Muscle of arm (tissue), 12 donors: ENCODE measurements around the gene POLRMT. TPM values are rescaled to one million over a fixed set of nuclear protein-coding genes. Genes with fewer than 3 reads are reported as not detected.
"Not testable (repeated sequence)": the region's sequence is repeated elsewhere in the genome, so short reads cannot be mapped to it uniquely, and the experiment has no call there.

Experiments
- DNase-seq: peaks from one replicate; pipeline ENCODE4 v3.0.0-alpha.2; 2013
- polyA plus RNA-seq, 12 donors: library from polyadenylated mRNA; unstranded; fragments of 120-200 nt; gene quantifications; one replicate each; pipeline ENCODE4 v1.2.1, GENCODE V29; 2013; ENCODE audit not compliant: insufficient read length in 12 of 12

Gene POLRMT
- polyA plus RNA-seq, 12 donors: 23.7 to 58.0 (median 29.2) TPM; not detected in 1

DNA sequence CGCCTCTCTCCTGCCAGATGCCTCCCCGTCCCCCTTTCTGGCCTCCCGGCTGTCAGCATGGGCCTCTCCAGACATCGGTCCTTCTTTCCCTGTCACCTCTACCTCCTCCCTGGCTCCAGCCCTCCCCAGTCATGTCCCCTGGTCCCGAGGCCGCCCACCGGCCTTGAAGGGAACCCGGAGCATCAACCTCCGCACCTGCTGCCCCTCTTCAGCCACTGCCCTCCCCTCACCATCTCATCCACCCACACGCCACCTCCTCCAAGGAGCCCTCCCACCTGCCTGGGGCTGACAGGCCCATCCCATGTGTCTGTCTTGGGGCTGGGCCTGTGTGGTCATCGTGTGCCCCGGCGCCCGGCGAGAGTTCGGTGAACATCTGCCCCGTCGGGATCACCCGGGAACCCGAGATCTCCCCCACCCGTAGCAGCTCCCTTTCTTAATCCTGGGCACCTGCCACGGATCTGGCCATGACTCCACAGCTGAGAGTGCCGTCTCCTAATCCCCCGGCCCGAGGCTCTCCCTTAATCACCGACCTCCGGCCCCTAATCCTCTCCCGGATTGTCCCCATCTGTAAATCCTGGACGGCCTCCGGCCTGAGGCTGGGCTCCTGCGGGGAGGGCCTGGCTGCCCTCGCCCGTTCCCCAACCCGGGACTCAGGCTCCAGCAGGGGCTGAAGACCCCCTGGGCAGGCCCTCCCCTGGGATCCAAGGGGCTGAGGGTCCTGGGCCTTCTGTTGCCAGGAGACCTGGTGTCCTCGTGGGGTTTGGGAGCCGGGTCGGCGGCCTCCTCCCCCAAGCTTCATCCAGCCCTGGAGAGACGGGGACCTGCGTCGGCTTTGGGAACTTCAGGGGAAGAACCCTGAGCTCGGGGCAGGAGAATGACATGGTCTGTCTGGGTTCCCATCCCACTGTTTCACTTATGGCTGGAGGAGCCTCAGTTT is 37.7 kb downstream of the POLRMT start:
- DNase-seq: no peak

DNA sequence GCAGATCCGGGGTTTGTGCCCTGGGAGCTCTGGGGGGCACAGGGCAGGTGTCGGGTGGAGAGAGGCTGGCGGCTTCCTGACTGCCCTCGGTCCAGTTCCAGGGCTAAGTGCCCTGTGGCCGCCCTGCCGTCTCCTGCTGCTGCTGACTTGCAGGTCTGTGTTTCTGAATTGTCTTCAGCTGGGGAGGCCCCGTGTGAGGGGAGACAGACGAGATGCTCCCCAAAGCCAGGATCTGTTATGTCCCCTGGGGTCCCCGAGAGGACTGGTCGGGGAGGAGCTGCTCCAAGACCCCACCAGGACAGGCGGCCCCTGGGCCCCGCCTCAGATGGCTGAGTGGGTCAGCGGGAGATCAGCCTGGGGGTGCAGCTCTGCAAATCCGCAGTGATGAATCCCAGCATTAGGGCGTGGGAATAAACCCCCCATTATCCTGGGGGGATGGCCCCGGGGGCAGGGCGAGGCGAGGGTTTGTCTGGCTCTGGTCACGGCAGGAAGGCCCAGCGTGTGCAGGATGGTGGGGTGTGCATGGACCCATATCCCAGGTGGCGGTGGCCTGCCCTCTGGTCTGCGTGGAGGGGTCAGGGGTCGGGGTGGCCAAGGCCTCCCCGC is 39.0 kb downstream of the POLRMT start:
- DNase-seq: no peak

DNA sequence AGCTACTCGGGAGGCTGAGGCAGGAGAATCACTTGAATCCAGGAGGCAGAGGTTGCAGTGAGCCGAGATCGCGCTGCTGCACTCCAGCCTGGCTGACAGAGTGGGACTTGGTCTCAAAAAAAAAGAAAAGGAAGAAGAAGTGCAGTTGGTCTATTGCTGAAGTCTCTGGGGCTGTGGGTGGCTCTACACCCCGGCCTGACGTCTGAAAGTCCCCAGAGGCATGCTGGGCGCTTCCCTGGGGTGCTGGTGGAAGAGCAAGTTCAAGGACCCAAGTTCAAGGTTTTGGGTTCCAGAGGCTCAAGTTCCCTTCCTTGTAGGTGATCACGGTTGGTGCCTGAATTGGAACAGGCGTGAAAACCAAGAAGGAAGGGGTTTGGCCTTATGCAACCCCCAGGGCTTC is 39.8 kb downstream of the POLRMT start:
- DNase-seq: no peak

DNA sequence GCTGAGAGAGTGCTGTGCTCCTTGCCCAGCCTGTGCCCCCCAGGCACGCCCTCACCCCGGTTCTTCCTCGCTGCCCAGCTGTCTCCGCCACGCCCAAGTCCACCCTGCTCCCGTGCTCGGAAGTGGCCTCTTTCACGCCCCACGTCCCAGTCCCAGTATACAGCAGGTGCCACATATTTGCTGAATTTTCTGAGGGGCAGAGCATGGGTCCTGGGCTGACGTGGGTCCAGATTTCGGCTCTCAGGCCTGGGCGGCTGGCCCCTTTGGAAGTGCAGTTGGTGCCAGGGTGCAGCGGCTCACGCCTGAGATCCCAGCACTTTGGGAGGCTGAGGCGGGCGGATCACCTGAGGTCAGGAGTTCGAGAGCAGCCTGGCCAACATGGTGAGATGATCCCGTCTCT is 40.3 kb downstream of the POLRMT start:
- no peak for DNase-seq

DNA sequence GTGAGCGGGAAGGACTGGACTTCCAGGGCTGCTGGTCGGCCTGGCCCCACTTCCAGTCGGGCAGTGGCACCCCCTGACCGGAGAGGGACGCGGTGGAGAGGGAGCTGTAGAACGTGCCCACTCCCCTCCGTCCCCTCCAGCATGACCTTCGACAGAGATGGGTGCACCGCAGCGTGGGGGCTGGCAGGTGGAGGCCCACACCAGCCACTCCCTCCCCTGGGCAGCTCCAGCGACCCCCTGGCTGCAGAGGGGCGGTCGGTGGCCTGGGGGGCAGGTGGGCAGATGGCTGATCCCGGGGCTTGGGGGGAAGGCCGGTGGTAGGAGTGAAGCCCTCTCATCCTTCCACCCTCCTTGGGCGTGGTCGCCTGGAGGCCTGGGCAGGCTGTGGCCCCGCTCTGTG is 41.2 kb downstream of the POLRMT start:
- no peak for DNase-seq

DNA sequence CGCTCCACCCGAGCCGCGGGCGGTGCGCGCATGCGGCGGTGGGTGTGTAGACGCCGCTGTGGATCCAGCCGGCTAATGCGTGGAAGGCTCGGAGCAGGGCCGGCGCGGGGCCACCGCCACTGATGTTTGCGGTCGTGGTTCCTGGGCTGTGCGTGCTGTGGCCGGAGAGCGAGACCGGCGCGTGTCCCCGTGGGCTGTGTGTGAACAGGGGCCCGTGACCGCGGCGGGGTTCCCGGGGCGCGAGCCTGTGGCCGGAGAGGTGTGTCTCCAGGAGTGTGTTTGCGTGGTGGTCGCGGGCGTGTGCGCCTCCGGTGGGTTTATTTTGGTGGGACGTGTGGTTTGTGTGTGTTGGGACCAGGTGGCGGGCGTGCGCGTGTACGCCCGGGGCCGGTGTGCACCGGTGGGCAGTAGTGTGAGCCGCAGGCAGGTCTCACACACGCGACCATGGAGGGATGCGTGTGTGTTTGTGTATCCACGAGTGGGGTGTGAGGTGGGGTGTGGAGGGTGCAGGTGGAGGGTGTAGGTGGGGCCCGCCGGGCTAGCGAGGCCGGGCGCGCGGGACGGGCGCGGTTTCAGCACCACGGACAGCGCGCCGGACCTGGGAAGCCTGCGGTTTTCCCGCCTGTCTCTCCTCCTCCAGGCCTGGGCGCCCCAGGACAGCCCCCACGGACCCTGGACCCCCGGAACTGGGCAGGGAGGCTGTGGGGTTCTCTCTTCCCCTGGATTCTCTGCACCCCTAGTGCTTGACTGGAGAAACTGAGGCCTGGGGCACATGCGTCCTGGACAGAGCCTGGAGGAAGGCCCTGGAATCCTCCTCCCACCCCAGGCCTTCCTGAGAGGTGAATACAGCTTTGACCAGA is 42.0 kb downstream of the POLRMT start:
- DNase-seq: peak; percentile 41

DNA sequence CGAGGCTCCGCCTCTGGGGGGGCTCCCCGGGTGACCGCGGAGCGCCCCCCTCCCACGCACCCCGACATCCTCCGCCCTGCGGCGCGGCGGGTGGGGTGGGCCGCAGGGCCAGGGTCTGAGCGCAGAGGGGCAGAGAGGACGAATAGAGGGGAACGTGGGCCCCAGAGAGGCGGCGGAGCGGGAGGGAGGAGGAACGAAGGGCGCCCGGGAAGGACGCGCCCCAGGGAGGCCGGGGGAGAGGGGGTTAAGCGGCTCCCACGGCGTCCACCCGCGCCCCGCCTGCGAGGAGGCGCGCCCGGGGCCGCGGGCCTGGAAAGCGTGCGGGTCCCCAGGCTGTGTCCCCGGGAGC is 42.6 kb downstream of the POLRMT start:
- no peak for DNase-seq

DNA sequence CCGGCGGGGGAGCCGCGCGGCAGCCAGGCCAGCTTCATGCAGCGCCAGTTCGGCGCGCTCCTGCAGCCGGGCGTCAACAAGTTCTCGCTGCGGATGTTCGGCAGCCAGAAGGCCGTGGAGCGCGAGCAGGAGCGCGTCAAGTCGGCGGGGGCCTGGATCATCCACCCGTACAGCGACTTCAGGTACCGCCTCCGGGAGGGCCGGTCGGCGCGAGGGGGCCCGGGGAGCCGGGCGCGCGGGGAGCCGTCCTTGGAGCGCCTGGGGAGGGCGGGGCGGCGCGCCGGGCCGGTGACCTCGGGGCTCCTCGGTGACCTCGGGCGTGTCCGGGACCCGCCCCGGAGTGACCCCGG is 43.0 kb downstream of the POLRMT start:
- DNase-seq: no peak

DNA sequence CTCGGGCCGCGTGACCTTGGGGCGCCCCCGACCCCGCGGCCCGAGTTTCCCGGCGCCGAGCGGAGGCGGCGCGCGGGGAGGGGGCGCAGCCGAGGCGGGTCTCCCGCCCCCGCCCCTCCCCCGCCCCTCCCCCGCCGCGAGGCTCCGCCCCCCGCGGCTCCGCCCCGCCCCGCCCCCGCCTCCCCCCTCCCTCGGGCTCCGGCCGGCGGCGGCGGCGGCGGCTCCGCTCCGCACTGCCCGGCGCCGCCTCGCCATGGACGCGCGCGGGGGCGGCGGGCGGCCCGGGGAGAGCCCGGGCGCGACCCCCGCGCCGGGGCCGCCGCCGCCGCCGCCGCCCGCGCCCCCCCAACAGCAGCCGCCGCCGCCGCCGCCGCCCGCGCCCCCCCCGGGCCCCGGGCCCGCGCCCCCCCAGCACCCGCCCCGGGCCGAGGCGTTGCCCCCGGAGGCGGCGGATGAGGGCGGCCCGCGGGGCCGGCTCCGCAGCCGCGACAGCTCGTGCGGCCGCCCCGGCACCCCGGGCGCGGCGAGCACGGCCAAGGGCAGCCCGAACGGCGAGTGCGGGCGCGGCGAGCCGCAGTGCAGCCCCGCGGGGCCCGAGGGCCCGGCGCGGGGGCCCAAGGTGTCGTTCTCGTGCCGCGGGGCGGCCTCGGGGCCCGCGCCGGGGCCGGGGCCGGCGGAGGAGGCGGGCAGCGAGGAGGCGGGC is 43.5 kb downstream of the POLRMT start, which contains the start of gene HCN2:
Gene HCN2 (plus strand): TSS at position 189 of the 703 bp plus-strand sequence. CDS start 65 bp downstream, at position 254.
- DNase-seq: no peak

DNA sequence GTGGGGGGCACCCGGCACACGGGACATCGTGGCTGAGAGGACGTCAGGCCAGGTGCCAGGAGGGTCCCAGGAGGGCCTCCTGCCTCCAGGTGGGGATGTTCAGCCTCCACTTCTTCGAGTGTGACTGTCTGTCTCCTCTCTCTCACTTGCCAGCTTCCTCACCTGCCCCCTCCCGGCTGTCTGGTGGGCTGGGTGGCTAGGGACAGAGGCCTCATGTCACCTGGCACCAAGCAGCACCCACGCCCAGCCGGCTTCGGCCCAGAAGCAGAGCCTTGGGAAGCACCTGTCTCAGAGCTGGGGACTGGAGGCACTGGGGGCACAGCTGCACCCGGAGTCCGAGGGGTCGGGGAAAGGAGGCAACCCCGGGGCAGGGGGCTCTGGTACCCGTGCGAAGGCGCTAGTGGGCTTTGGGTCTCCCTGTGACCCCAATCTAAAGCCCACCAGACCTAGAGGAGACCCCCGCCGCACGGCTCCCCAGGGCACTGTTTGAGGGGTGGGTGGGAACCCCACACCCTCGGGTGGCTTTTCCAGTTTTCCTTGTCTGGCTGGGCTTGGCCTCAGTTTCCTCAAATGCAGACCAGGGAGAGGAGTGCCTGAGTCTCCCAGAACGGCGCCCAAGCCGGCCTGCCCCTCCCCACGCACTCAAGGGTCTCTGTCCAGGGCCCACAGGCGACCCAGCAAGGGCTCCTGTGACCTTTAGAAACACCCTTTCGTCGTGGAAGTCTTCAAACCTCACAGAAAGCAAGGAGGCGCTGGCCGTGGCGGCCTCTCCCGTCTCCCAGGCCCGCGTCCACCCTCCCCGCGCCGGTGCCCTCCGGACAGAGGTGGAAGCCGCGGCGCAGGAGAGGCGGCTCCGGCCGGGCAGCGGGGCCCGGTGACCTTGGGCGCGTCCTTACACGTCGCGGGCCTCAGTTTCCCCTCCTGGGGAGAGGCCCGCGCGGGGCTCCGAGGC is 44.3 kb downstream of the POLRMT start:
- DNase-seq: no peak

DNA sequence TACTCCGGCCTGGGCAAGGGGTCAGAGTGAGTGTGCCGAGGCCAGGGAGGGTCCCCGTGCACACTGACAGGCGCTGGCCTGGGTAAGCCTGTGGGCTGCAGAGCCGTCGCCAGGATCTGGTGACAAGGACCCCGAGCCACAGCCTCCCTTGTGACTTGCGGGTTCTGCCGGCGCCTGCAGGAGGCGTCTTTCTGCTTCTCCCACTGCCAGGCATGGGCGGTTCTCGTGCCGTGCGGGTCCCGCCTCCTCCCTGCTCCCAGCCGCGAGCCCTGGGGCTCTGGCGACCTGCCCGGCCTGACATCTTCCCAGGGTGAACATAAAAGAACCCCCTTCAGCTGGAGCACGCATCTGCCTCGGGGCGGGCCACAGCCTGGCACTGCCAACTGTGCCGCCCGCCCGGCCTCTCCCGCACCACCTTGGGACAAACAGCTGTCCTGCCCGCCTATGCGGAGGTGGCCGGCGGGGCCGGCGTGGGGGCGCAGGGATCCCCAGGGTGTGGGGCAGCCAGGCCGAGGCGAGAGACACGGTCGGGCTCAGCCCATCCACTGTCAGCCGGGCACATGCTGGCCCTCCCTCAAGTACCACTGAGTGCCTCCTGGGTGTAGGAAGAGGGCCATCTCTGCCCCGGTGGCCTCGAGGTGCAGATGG is 45.1 kb downstream of the POLRMT start:
- DNase-seq: no peak

DNA sequence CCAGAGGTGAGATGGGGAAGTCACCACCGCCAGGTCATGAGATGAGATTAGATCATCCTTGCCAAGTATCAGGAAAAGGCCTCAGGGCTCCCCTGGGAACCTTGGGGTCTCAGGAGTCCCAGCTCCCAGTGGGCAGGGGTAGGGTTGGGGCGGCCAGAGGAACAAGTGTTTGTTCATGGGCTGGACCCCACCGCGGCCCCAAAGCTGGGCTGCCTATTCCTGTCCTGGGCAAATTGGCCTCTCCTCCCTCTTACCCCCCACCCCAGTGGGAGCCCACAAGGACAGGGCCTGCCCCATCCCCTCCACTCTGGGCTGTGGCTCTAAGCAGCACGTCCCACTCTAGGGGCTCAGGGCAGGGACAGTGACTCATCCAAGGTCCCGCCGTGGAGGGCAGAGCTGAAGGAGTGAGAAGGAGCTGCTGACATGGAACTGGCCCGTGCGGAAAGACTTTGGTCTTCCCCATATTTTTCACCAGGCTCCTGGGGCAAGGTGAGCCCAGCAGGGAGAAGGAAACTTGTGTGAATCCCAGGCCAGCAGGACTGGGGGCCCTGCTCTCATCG is 47.7 kb downstream of the POLRMT start:
- DNase-seq: no peak

DNA sequence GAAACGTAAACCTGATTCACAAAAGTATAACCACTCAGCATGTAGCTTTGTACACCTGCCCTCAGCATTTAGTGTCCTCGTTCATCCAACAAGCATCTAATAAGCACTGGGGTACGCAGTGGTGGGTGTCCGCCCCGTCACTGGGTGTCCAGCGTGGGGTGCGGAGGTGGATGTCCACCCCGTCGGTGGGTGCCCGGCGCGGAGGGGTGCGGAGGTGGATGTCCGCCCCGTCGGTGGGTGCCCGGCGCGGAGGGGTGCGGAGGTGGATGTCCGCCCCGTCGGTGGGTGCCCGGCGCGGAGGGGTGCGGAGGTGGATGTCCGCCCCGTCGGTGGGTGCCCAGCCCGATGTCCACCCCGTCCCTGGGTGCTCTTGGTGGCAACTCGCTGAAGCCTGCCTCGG is 48.2 kb downstream of the POLRMT start:
- not testable (repeated sequence) for DNase-seq

DNA sequence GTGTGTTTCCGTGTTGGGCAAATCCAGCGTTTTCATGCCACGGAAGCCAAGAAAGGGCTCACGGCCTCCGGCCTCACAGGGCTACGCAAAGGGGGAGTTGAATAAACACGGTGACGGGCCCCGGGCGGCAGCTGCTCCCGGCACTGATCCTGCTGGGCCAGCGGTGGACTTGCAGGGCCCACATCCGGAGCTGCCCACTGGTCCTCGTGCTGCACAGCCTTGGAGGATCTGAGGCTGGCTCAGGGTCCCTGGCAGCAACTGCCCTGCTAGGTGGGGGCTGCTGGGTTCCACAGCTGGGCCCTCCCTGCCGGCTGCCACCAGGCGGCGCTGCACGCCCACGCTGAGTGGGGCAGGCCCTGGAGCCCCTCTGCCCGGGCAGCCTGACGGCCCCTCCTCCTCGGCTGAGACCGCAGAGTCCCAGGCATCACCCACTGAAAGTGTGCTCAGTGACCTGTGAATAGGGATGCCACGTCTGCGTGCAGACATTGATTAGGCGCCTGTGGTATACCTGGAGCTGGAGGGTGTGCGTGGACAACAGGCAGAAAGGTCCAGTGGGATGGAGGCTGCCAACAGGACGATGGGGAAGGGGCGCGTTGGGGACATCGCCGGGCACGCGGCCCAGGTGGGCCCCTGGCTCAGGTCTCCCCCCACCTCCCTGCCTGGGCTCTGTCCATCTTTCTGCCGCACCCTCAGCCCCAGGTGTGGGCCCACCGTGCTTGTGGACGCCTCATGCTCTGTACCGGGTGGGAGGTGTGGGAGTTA is 48.9 kb downstream of the POLRMT start:
- peak; percentile 45 for DNase-seq

DNA sequence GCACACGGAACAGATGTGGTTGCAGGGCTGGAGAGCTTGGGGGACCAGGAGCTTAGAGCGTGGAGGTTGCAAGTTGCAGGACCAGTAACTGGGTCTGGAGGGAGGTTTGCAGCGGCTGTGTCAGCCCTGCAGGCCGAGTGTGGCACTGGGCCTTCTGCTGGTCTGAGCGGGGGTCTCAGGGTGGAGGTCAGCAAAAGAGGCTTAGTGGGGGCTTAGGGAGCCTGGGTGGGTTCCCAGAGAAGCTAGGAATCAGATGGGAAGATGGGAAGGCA is 49.4 kb downstream of the POLRMT start:
- DNase-seq: no peak

DNA sequence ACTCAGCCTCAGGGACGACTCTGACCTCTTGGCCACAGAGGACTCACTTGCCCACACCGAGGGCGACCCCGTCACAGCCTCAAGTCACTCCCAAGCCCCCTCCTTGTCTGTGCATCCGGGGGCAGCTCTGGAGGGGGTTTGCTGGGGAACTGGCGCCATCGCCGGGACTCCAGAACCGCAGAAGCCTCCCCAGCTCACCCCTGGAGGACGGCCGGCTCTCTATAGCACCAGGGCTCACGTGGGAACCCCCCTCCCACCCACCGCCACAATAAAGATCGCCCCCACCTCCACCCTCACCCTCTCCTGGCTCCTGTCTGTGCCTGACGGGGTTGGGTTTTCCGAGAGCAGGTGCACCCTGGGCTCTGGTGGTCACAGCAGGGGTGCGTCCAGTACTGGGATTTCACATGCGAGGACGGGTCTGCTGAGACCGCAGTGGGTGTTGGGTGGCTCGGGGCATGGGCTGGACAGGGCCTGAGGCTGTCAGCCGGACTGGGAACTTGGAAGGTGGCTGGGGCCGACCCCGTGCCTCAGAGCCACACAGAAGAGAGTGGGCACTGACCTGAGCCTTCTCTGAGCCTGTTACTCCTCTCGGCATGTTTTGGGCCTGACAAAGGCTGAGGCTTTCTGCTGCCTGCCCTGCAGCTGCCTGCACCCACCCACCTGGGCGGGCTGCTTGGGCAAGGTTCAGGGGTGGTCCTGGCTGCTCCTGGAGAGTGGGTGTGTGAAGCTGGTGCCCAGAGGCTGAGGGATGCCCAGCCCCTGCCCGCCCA is 50.0 kb downstream of the POLRMT start:
- no peak for DNase-seq

DNA sequence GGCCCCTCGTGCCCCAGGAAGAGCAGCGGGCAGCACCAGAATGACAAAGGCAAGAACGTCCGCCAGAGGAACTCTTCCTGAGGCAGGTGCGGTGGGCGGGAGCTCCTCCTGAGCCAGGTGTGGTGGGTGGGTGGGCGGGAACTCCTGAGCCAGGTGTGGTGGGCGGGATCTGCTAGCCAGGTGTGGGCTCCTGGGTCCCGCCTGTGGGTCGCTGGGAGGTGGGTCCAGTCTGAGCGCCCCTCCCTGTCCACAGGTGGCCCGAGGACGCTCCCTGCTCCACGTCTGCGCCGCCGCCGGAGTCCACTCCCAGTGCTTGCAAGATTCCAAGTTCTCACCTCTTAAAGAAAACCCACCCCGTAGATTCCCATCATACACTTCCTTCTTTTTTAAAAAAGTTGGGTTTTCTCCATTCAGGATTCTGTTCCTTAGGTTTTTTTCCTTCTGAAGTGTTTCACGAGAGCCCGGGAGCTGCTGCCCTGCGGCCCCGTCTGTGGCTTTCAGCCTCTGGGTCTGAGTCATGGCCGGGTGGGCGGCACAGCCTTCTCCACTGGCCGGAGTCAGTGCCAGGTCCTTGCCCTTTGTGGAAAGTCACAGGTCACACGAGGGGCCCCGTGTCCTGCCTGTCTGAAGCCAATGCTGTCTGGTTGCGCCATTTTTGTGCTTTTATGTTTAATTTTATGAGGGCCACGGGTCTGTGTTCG is 50.7 kb downstream of the POLRMT start:
- DNase-seq: no peak
